Measurements from ENCODE around the gene ERCC6.

ERCC6 gene

GRCh38 chr10:49508249-49508648 is 30.7 kb downstream of the ERCC6 start:
- DNase-seq = no peak

- no peak for DNase-seq
These were observed 33.3 kb downstream of the ERCC6 start for GRCh38 chr10:49505589-49505988.

- DNase-seq = no peak
These were observed 33.8 kb downstream of the ERCC6 start for GRCh38 chr10:49505076-49505475.

GRCh38 chr10:49504528-49504927 is 34.4 kb downstream of the ERCC6 start:
- DNase-seq = no peak

- DNase-seq = no peak
These were observed 36.6 kb downstream of the ERCC6 start for GRCh38 chr10:49502358-49502757.

GRCh38 chr10:49500412-49500811 is 38.5 kb downstream of the ERCC6 start:
- no peak for DNase-seq

GRCh38 chr10:49499305-49499851 is 39.5 kb downstream of the ERCC6 start:
- DNase-seq = no peak

- no peak for DNase-seq
These were observed 40.5 kb downstream of the ERCC6 start for GRCh38 chr10:49498425-49498824.

- DNase-seq = no peak
These were observed 41.6 kb downstream of the ERCC6 start for GRCh38 chr10:49497358-49497757.

GRCh38 chr10:49488056-49488717 is 50.7 kb downstream of the ERCC6 start:
- DNase-seq = no peak

- DNase-seq = no peak
These were observed 52.2 kb downstream of the ERCC6 start for GRCh38 chr10:49486738-49487137.

- no peak for DNase-seq
These were observed 52.9 kb downstream of the ERCC6 start for GRCh38 chr10:49486009-49486408.

- DNase-seq = no peak
These were observed 54.3 kb downstream of the ERCC6 start for GRCh38 chr10:49484486-49485235.

- no peak for DNase-seq
These were observed 60.1 kb downstream of the ERCC6 start for GRCh38 chr10:49478819-49479218.

- DNase-seq = no peak
These were observed 64.0 kb downstream of the ERCC6 start for GRCh38 chr10:49474901-49475300.

- no peak for DNase-seq
These were observed 67.4 kb downstream of the ERCC6 start for GRCh38 chr10:49471532-49471931.

- DNase-seq = no peak
These were observed 73.2 kb downstream of the ERCC6 start for GRCh38 chr10:49465736-49466135.
